Pancreas (tissue), 10 donors: ENCODE results near the gene LRRC40. TPM values are rescaled to one million over a fixed set of nuclear protein-coding genes. Genes with fewer than 3 reads are reported as not detected.

ENCODE experiments used
- ATAC-seq, 4 donors: fragments of 200-7000 bp; cut with Tn5 transposase; one replicate each; pipeline versions ENCODE4 v1.8.0 to v1.9.1; 2020; ENCODE audit warnings: mild to moderate bottlenecking in 4 of 4, moderate library complexity in 4 of 4
- DNase-seq, 6 donors: peaks; one replicate each; pipeline ENCODE4 v3.0.0-alpha.2; 2020
- FAIRE-seq: peaks from 2 replicates; lab custom pipeline; 2012; peaks lifted over from hg19 to GRCh38; lab: Jason Lieb, UNC
- H3K27ac ChIP-seq, 4 donors: fragments of 200-600 bp; sonication (generic); 1 replicate in 3 of 4; 2 replicates in 1 of 4; pipeline versions ENCODE4 v1.5.0 to v1.8.0; 2020
- H3K27me3 ChIP-seq, 4 donors: fragments of 200-600 bp; one replicate each; pipeline ENCODE4 v1.8.0; 2021
- H3K36me3 ChIP-seq, 3 donors: fragments of 200-600 bp; sonication (generic) in 1 of 3; one replicate each; pipeline versions ENCODE4 v1.5.0 to v1.8.0; 2020 to 2021
- H3K4me1 ChIP-seq, 3 donors: fragments of 200-600 bp; one replicate each; pipeline ENCODE4 v1.8.0; 2021
- H3K4me3 ChIP-seq, 4 donors: fragments of 200-600 bp; sonication (generic) in 2 of 4; one replicate each; pipeline versions ENCODE4 v1.5.0 to v1.8.0; 2020 to 2021
- H3K9me3 ChIP-seq, 4 donors: fragments of 200-600 bp; one replicate each; pipeline ENCODE4 v1.8.0; 2021
- CTCF ChIP-seq, 4 donors: fragments of 200-600 bp; sonication (generic) in 3 of 4; IDR thresholded peaks; one replicate each; pipeline versions ENCODE4 v1.5.0 to v1.8.0; 2021; ENCODE audit warnings: antibody characterized with exemption in 4 of 4
- WGBS, 2 donors: extraction: QIAGEN DNeasy Blood & Tissue Kit; methylation state at CpG; one replicate each; pipeline ENCODE4 v1.1.7; 2013; 5-methylcytosine and 5-hydroxymethylcytosine counted together
- intact Hi-C, 3 donors: fragments of 100-400 bp; cut with DNase I; formaldehyde crosslinking; loops; one replicate each; pipeline versions ENCODE4 v1.11.1 to v1.14.2; 2022
- polyA plus RNA-seq, 2 donors: library from polyadenylated mRNA; stranded (reverse); fragments of 200-250 nt; gene quantifications; one replicate each; pipeline ENCODE4 v1.2.3, GENCODE V29; 2013
- total RNA-seq, 6 donors: library from RNA; stranded (reverse); fragmentation: NEBNext Ultra II Directional in 4 of 6; extraction: Animal tissue kit (Norgen Biotek cat#: 25700) in 4 of 6; gene quantifications; one replicate each; pipeline versions ENCODE4 v1.2.1 to v1.2.4, GENCODE V29; 2021 to 2023
- donor health status: healthy with polysubstance abuse.
- donor health status: DM: no; HTN: no; CAD: no; lungs with moderate emphysema.
- donor health status: DM: no; HTN: no; CAD: no.
- donor health status: control.
- donor health status: control.
- donor health status: Bipolar disorder and iron deficiency.
- donor health status: DM: yes; HTN: yes; CAD: no.
- donor health status: DM: no; HTN: no; CAD: no.
- donor health status: DM: no; HTN: no; CAD: no.
- donor health status: DM: yes; HTN: yes; CAD: no.

Gene LRRC40
- total and polyA plus RNA-seq, 8 donors, result 2.8 to 5.7 (median 3.8) TPM

GRCh38 chr1:70112838-70113237, 92.5 kb downstream of the LRRC40 start:
- Histone ChIP-seq H3K4me1 (no peaks in the 10 kb centered on the region), H3K27ac (no peak overlapping the region), H3K27me3 (no peaks in the 10 kb centered on the region), H3K4me3 (no peak overlapping the region), H3K9me3 (no peaks in the 10 kb centered on the region), H3K36me3 (no peaks in the 10 kb centered on the region)
- no peak for TF ChIP-seq CTCF (IDR thresholded peaks at IDR 0.05)
- no peak for FAIRE-seq
- intact Hi-C loops, result no loop called here
- no peak for ATAC-seq
- 67 to 77% methylated on average over 5 of the region's 5 CpGs for WGBS, 2 donors
- no peak for DNase-seq

DNA sequence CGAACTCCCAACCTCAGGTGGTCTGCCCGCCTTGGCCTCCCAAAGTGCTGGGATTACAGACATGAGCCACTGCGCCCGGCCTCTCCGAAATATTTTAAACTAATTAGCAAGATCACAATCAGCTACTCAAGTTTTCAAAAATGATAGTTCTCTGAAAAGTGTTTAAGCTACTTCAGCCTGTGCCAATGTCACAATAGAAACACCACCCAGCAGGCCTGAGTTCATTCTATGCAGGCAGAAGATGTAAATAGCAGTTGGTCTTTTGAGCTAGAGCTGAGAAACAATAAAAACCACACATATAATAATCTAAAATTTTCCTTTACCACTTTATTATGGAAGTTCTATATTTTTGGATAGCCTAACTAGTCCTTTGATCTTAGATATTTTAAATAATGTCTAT, 96.1 kb downstream of the LRRC40 start:
- intact Hi-C loops, result no loop called here
- ATAC-seq (no peak), FAIRE-seq (no peak), DNase-seq (no peak)
- Histone ChIP-seq H3K36me3 (no peaks in the 10 kb centered on the region), H3K27me3 (no peaks in the 10 kb centered on the region), H3K9me3 (no peaks in the 10 kb centered on the region), H3K4me1 (no peaks in the 10 kb centered on the region), H3K4me3 (no peak overlapping the region), H3K27ac (no peak overlapping the region)
- TF ChIP-seq CTCF (IDR thresholded peaks at IDR 0.05), result no peak
- WGBS, 2 donors, result 89 to 92% methylated on average over 5 of the region's 5 CpGs

DNA sequence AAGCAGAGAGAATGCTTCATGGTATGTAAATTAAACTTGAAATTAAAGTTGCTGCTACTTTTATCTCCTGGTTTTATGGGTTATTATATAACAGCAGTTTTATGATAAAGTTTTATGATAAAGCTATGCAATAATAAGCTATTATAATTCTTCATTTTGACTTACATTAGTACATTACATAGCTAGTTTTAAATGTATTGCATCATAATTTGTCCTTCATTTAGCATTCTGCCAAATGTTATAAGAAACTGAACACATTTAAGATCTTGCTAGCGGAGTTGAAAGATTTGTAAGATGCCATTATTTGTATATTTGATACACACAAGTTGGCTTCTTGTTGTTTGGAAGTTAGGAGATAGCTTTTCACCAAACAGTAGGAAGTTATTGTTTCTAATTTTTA, 101.6 kb downstream of the LRRC40 start:
- no peak for TF ChIP-seq CTCF (IDR thresholded peaks at IDR 0.05)
- no peaks in the 10 kb centered on the region for H3K4me1 ChIP-seq
- H3K27me3 ChIP-seq, result no peaks in the 10 kb centered on the region
- no peak for ATAC-seq
- no peaks in the 10 kb centered on the region for H3K9me3 ChIP-seq
- no peak overlapping the region for H3K27ac ChIP-seq
- intact Hi-C loops, result no loop called here
- no peak overlapping the region for H3K4me3 ChIP-seq
- FAIRE-seq, result no peak
- WGBS, 2 donors, result 84 to 89% methylated on average over 1 of the region's 1 CpG
- no peaks in the 10 kb centered on the region for H3K36me3 ChIP-seq
- DNase-seq, result no peak

- WGBS, 2 donors, result 54 to 86% methylated on average over 1 of the region's 1 CpG
Observed at GRCh38 chr1:70101774-70102173, 103.6 kb downstream of the LRRC40 start.

DNA sequence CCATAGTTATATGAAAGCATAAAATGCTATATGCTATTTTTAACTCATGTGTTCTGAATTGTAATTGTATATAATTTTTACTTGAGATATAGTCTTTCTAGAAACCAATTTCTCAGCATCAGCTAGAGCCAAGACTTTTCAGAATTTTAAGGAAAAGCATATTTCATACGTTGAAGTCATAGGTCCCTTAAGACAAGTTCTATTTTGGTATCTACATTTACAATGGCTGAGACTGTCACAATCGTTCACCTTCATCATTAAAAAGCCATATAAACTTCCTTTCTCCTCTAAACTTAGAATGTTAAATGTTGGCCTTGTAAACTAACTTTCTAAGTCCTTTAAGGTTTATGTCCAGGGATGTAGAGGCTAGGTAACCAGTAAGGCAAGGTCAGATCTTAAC, 104.1 kb downstream of the LRRC40 start:
- no peak for FAIRE-seq
- intact Hi-C loops, result no loop called here
- no peaks in the 10 kb centered on the region for H3K27me3 ChIP-seq
- no peaks in the 10 kb centered on the region for H3K36me3 ChIP-seq
- ATAC-seq, result no peak
- no peak overlapping the region for H3K27ac ChIP-seq
- no peak for TF ChIP-seq CTCF (IDR thresholded peaks at IDR 0.05)
- H3K9me3 ChIP-seq, result no peaks in the 10 kb centered on the region
- no peak overlapping the region for H3K4me3 ChIP-seq
- H3K4me1 ChIP-seq, result no peaks in the 10 kb centered on the region
- 54 to 57% methylated on average over 2 of the region's 2 CpGs for WGBS, 2 donors
- no peak for DNase-seq

More at GRCh38 chr1:70101774-70102173, 103.6 kb downstream of the LRRC40 start:
- TF ChIP-seq CTCF (IDR thresholded peaks at IDR 0.05), result no peak
- H3K4me3 ChIP-seq, result no peak overlapping the region
- no peak overlapping the region for H3K27ac ChIP-seq
- ATAC-seq (no peak), FAIRE-seq (no peak), DNase-seq (no peak)
- intact Hi-C loops, result no loop called here
- no peaks in the 10 kb centered on the region for H3K9me3 ChIP-seq
- H3K36me3 ChIP-seq, result no peaks in the 10 kb centered on the region
- no peaks in the 10 kb centered on the region for H3K4me1 ChIP-seq
- H3K27me3 ChIP-seq, result no peaks in the 10 kb centered on the region

Other genes starting within 250 kb of the LRRC40 start
- 10 to 100 TPM; 35.4 to 81.8 (median 68.1) TPM for gene SRSF11, start 15.8 kb upstream of the LRRC40 start, total RNA-seq
- gene SRSF11, start 15.8 kb upstream of the LRRC40 start, polyA plus RNA-seq, result 100 to 1,000 TPM; 145 to 252 TPM
- gene ANKRD13C, start 149.1 kb upstream of the LRRC40 start, total RNA-seq, result 10 to 100 TPM in 2 of 6 donors, 1 to 10 TPM in 4; 6.5 to 13.0 (median 8.7) TPM
- gene ANKRD13C, start 149.1 kb upstream of the LRRC40 start, polyA plus RNA-seq, result 1 to 10 TPM; 4.6 to 7.6 TPM
- 10 to 100 TPM in 1 of 6 donors, 1 to 10 TPM in 5; 3.3 to 39.7 (median 5.4) TPM for gene CTH, start 205.7 kb upstream of the LRRC40 start, total RNA-seq
- 1 to 10 TPM; 4.1 to 4.8 TPM for gene CTH, start 205.7 kb upstream of the LRRC40 start, polyA plus RNA-seq